ENCODE measurements around the gene ZMYND11.
"Not testable (repeated sequence)": the region's sequence is repeated elsewhere in the genome, so short reads cannot be mapped to it uniquely, and the experiment has no call there.

Gene ZMYND11

DNA sequence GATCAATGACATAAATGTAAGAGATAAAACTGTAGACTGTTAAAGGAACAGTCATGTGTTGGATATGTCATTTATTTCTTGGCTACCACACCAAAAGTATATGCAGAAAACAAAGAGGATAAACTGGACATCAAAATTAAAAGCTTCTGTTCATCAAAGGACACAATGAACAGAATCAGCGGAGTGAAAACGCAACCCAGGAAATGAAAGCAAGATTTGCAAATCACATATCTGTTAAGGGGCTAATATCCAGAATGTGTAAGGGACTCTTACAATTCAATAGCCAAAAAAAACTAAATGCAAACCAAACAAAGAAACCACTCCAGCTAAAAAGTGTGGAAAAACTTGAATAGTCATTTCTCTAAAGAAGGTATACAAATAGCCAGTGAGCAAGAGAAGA, 164.3 kb downstream of the ZMYND11 start:
- Histone ChIP-seq H3K27ac (ENCODE audit: low read depth, low read length) (no peak overlapping the region), H3K9me3 (ENCODE audit: control insufficient read depth in 5 of 5, low read length in 5 of 5) (no peaks in the 10 kb centered on the region), H3K36me3 (ENCODE audit: control insufficient read depth in 5 of 5, insufficient read depth in 5 of 5, low read length in 5 of 5) (peaks cover 0 to 41% (median 24%) of the 10 kb centered on the region in 5 donors)

DNA sequence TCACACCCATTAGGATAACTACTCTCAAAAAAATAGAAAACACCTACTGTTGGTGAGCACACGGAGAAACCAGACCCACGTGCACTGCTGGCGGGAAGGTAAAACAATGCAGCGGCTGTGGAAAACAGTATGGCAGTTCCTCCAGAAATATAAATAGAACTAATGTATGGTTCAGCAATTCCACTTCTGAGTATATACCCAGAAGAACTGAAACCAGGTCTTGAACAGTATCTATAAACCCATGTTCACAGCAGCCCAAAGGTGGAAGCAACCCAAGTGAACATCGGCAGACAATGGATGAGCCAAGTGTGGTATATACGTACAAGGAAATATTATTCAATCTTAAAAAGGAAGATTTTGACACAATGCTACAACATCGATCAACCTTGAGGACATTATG, 164.7 kb downstream of the ZMYND11 start:
- Histone ChIP-seq H3K9me3 (ENCODE audit: control insufficient read depth in 5 of 5, low read length in 5 of 5) (no peaks in the 10 kb centered on the region), H3K9ac (ENCODE audit: low read length in 5 of 5) (no peak overlapping the region), H3K27ac (ENCODE audit: low read depth, low read length) (no peak overlapping the region), H3K4me3 (ENCODE audit: low read depth in 1 of 5, low read length in 5 of 5) (no peak overlapping the region), H3K27me3 (ENCODE audit: control insufficient read depth in 5 of 5, insufficient read depth in 4 of 5, low read length in 5 of 5) (no peaks in the 10 kb centered on the region), H3K4me1 (ENCODE audit: control insufficient read depth in 5 of 5, insufficient read depth in 5 of 5, low read length in 5 of 5) (peaks cover 0 to 10% (median 8%) of the 10 kb centered on the region in 5 donors), H3K36me3 (ENCODE audit: control insufficient read depth in 5 of 5, insufficient read depth in 5 of 5, low read length in 5 of 5) (peaks cover 0 to 43% (median 27%) of the 10 kb centered on the region in 5 donors)

More for the DNA sequence above, 164.3 kb downstream of the ZMYND11 start:
- Histone ChIP-seq H3K4me3 (ENCODE audit: low read depth in 1 of 5, low read length in 5 of 5) (no peak overlapping the region), H3K4me1 (ENCODE audit: control insufficient read depth in 5 of 5, insufficient read depth in 5 of 5, low read length in 5 of 5) (peaks cover 0 to 10% (median 8%) of the 10 kb centered on the region in 5 donors), H3K9ac (ENCODE audit: low read length in 5 of 5) (no peak overlapping the region), H3K27me3 (ENCODE audit: control insufficient read depth in 5 of 5, insufficient read depth in 4 of 5, low read length in 5 of 5) (no peaks in the 10 kb centered on the region)

DNA sequence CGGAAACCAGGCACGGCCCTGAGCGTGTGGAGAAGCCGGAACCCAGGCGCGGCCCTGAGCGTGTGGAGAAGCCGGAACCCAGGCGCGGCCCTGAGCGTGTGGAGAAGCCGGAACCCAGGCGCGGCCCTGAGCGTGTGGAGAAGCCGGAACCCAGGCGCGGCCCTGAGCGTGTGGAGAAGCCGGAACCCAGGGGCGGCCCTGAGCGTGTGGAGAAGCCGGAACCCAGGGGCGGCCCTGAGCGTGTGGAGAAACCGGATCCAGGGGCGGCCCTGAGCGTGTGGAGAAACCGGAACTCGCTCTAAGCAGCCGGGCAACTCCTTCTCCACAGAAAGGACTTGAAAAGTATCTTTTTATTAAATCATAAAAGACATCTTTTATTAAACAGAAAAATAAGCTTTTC, 165.3 kb downstream of the ZMYND11 start:
- H3K9ac ChIP-seq (ENCODE audit: low read length in 5 of 5); H3K9me3 ChIP-seq (ENCODE audit: control insufficient read depth in 5 of 5, low read length in 5 of 5); H3K27ac ChIP-seq (ENCODE audit: low read depth, low read length); H3K27me3 ChIP-seq (ENCODE audit: control insufficient read depth in 5 of 5, insufficient read depth in 4 of 5, low read length in 5 of 5); H3K4me3 ChIP-seq (ENCODE audit: low read depth in 1 of 5, low read length in 5 of 5): not testable (repeated sequence)
- peaks cover 0 to 10% (median 8%) of the 10 kb centered on the region in 5 donors for H3K4me1 ChIP-seq (ENCODE audit: control insufficient read depth in 5 of 5, insufficient read depth in 5 of 5, low read length in 5 of 5)
- peaks cover 0 to 46% (median 29%) of the 10 kb centered on the region in 5 donors for H3K36me3 ChIP-seq (ENCODE audit: control insufficient read depth in 5 of 5, insufficient read depth in 5 of 5, low read length in 5 of 5)

DNA sequence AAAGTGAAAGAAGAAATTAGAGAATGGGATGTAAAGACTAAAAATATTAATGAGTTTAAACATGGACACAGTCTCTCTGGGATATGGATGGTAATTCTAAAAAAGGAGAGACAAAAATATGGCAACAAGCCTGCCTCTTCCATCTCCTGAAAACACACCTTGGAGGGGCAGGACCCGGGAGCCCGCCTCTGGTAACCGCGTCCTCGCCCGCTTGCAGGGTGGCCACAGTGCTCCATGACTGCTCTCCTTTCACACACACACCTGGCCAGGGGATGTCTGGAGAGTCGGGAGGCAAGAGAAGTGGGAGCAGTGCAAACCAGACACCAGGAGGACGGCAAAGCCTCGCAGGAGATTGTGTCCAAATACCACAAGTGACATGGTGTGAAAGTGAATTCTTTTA, 166.3 kb downstream of the ZMYND11 start:
- Histone ChIP-seq H3K36me3 (ENCODE audit: control insufficient read depth in 5 of 5, insufficient read depth in 5 of 5, low read length in 5 of 5) (peaks cover 0 to 51% (median 33%) of the 10 kb centered on the region in 5 donors), H3K4me1 (ENCODE audit: control insufficient read depth in 5 of 5, insufficient read depth in 5 of 5, low read length in 5 of 5) (peaks cover 0 to 16% (median 15%) of the 10 kb centered on the region in 5 donors), H3K9ac (ENCODE audit: low read length in 5 of 5) (no peak overlapping the region), H3K27me3 (ENCODE audit: control insufficient read depth in 5 of 5, insufficient read depth in 4 of 5, low read length in 5 of 5) (no peaks in the 10 kb centered on the region), H3K9me3 (ENCODE audit: control insufficient read depth in 5 of 5, low read length in 5 of 5) (no peaks in the 10 kb centered on the region), H3K4me3 (ENCODE audit: low read depth in 1 of 5, low read length in 5 of 5) (no peak overlapping the region), H3K27ac (ENCODE audit: low read depth, low read length) (no peak overlapping the region)

Measured in subcutaneous abdominal adipose tissue (tissue), 5 donors.